Testis (tissue), 3 donors: ENCODE results near the gene DPP6. TPM values are rescaled to one million over a fixed set of nuclear protein-coding genes. Genes with fewer than 3 reads are reported as not detected.
A peak's percentile ranks its signal among the peaks of the same experiment; 100 is the strongest.

Experiments
- DNase-seq: peaks from one replicate; pipeline ENCODE4 v3.0.0-alpha.2; 2019
- H3K27ac ChIP-seq, 2 donors: fragments of 200-600 bp; sonication (generic); one replicate each; pipeline ENCODE4 v1.5.1; 2019
- H3K27me3 ChIP-seq: fragments of 200-600 bp; sonication (generic); one replicate; pipeline ENCODE4 v1.5.1; 2019
- H3K36me3 ChIP-seq: fragments of 200-600 bp; sonication (generic); one replicate; pipeline ENCODE4 v1.5.1; 2017; ENCODE audit warnings: low read depth; ENCODE audit errors: missing control alignments
- H3K4me1 ChIP-seq: fragments of 200-600 bp; sonication (generic); one replicate; pipeline ENCODE4 v1.5.1; 2019
- H3K4me3 ChIP-seq, 2 donors: fragments of 200-600 bp; sonication (generic); one replicate each; pipeline ENCODE4 v1.5.1; 2017 to 2019
- H3K9me3 ChIP-seq: fragments of 200-600 bp; sonication (generic); one replicate; pipeline ENCODE4 v1.5.1; 2017
- CTCF ChIP-seq, 3 experiments: fragments of 450-650 bp in 2 of 3; fragments of 200-600 bp in 1 of 3; sonication (generic) in 1 of 3; IDR thresholded peaks; one replicate each; pipeline ENCODE4 v1.5.1; 2016 to 2019; ENCODE audit warnings: antibody characterized with exemption in 3 of 3, mild to moderate bottlenecking in 2 of 3, moderate library complexity in 1 of 3
- POLR2A ChIP-seq: fragments of 450-650 bp; IDR thresholded peaks from one replicate; pipeline ENCODE4 v1.6.1; 2017; ENCODE audit warnings: antibody characterized with exemption, mild to moderate bottlenecking, moderate library complexity
- WGBS, 2 donors: methylation state at CpG; one replicate each; pipeline ENCODE4 v1.1.5; 2018; 5-methylcytosine and 5-hydroxymethylcytosine counted together
- intact Hi-C: fragments of 100-400 bp; cut with DNase I; formaldehyde crosslinking; loops from one replicate; pipeline ENCODE4 v1.15.1; 2023; ENCODE audit warnings: low total_unique reads
- polyA plus RNA-seq: library from polyadenylated mRNA; stranded (reverse); fragments of 350-450 nt; fragmentation: Illumina TruSeq; extraction: RNeasy Lipid Tissue Mini Kit (QIAGEN cat#74804); gene quantifications from one replicate; pipeline ENCODE4 v1.2.3, GENCODE V29; 2014; ENCODE audit warnings: low read depth, low replicate concordance; ENCODE audit not compliant: insufficient read depth
- total RNA-seq, 2 donors: library from RNA; depleted of rRNA; stranded (reverse); fragments of >200 nt; gene quantifications; one replicate each; pipeline ENCODE4 v1.2.3, GENCODE V29; 2016

DPP6 gene
- total and polyA plus RNA-seq, 3 donors from 2014 or later = 26.0 to 78.3 (median 52.8) TPM

- intact Hi-C loops = no loop called here
- TF ChIP-seq POLR2A = no peak
- no peak for TF ChIP-seq CTCF (IDR thresholded peaks at IDR 0.05)
- DNase-seq = peak; percentile 72
- H3K36me3 ChIP-seq = no peaks in the 10 kb centered on the region
- WGBS, 2 donors = 31 to 56% methylated on average over 10 of the region's 10 CpGs
- peak overlapping the region; percentile 15 to 60 for H3K27ac ChIP-seq
- H3K4me1 ChIP-seq = peaks cover 6% of the 10 kb centered on the region
- no peaks in the 10 kb centered on the region for H3K9me3 ChIP-seq
- H3K4me3 ChIP-seq = no peak overlapping the region
- no peaks in the 10 kb centered on the region for H3K27me3 ChIP-seq
Measured at GRCh38 chr7:154684666-154685563, 632.7 kb downstream of the DPP6 start.

- no peak for DNase-seq
- Histone ChIP-seq H3K4me1 (peaks cover 6% of the 10 kb centered on the region), H3K4me3 (no peak overlapping the region), H3K27me3 (no peaks in the 10 kb centered on the region), H3K9me3 (no peaks in the 10 kb centered on the region), H3K27ac (peak overlapping the region; percentile 15 to 60), H3K36me3 (no peaks in the 10 kb centered on the region)
- WGBS, 2 donors = 30 to 40% methylated on average over 1 of the region's 1 CpG
- intact Hi-C loops = no loop called here
- TF ChIP-seq POLR2A (no peak), CTCF (IDR thresholded peaks at IDR 0.05) (no peak)
Measured at GRCh38 chr7:154685564-154685901, 633.3 kb downstream of the DPP6 start.

GRCh38 chr7:154686305-154686704 is 634.1 kb downstream of the DPP6 start:
- no peak for TF ChIP-seq POLR2A
- no peak for TF ChIP-seq CTCF (IDR thresholded peaks at IDR 0.05)
- Histone ChIP-seq H3K27ac (no peak overlapping the region), H3K4me3 (no peak overlapping the region), H3K4me1 (peaks cover 6% of the 10 kb centered on the region), H3K9me3 (no peaks in the 10 kb centered on the region), H3K27me3 (no peaks in the 10 kb centered on the region), H3K36me3 (no peaks in the 10 kb centered on the region)
- 31 to 43% methylated on average over 4 of the region's 4 CpGs for WGBS, 2 donors
- DNase-seq = no peak
- intact Hi-C loops = no loop called here

DNA sequence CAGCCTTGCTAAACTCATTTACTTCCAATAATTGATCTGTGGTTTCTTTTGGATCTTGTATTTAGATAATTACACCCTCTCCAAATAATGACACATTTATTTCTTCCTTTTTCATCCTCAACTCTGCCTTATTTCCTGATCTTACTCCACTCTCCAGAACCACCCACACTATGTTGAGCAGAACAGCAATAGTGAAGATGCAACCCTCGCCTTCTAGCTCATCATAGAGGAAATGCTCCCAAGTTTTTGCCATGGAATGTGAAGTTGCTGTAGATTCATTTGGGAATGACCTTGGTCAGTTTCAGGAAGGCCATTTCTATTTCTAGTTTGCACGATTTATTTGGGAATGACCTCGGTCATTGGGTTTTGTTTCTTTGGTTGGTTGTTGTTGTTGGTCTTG is 636.8 kb downstream of the DPP6 start:
- Histone ChIP-seq H3K4me3 (no peak overlapping the region), H3K27ac (no peak overlapping the region), H3K4me1 (peaks cover 6% of the 10 kb centered on the region), H3K27me3 (no peaks in the 10 kb centered on the region), H3K36me3 (no peaks in the 10 kb centered on the region), H3K9me3 (no peaks in the 10 kb centered on the region)
- TF ChIP-seq CTCF (IDR thresholded peaks at IDR 0.05) = no peak
- intact Hi-C loops = no loop called here
- no peak for DNase-seq
- WGBS, 2 donors = 71 to 77% methylated on average over 3 of the region's 3 CpGs

GRCh38 chr7:154690411-154690810 is 638.2 kb downstream of the DPP6 start:
- Histone ChIP-seq H3K4me1 (peaks cover 6% of the 10 kb centered on the region), H3K36me3 (no peaks in the 10 kb centered on the region), H3K9me3 (no peaks in the 10 kb centered on the region), H3K27ac (no peak overlapping the region), H3K4me3 (no peak overlapping the region), H3K27me3 (no peaks in the 10 kb centered on the region)
- DNase-seq = no peak
- WGBS, 2 donors = 84 to 85% methylated on average over 2 to 3 of the region's 3 CpGs
- intact Hi-C loops = no loop called here
- TF ChIP-seq CTCF (IDR thresholded peaks at IDR 0.05) = no peak
- TF ChIP-seq POLR2A = no peak
